Measurements from ENCODE around the gene CTDSPL2. TPM values are rescaled to one million over a fixed set of nuclear protein-coding genes. Genes with fewer than 3 reads are reported as not detected.
A peak's percentile ranks its signal among the peaks of the same experiment; 100 is the strongest.

Gene CTDSPL2
- total and polyA plus RNA-seq, 2 experiments from 2014 or later: 42.2 to 86.2 TPM

- ATAC-seq: peak; percentile 88
- no peak overlapping the region for H2AFZ ChIP-seq
- Mint-ChIP-seq H3K36me3 (ENCODE audit: low read depth) (peaks cover 20% of the 10 kb centered on the region; the same call in 2 of the 3 replicates), H3K4me1 (peaks cover 36% of the 10 kb centered on the region), H3K4me3 (peak overlapping the region; percentile 27), H3K27ac (peak overlapping the region; percentile 79), H3K9me3 (peaks cover 4% of the 10 kb centered on the region; the same call in 1 of the 3 replicates), H3K27me3 (ENCODE audit: insufficient read depth, low read depth, poor library complexity) (peaks cover 2% of the 10 kb centered on the region)
- TF ChIP-seq CTCF (conservative IDR thresholded peaks at IDR 0.05; ENCODE audit: low read depth in 2 of 2) (no peak), STAT1 (IDR thresholded peaks at IDR 0.05; ENCODE audit: unreplicated experiment) (no peak), ZNF114 (CRISPR knock-in tag; IDR thresholded peaks at IDR 0.05) (no peak), ZNF331 (CRISPR knock-in tag; IDR thresholded peaks at IDR 0.05; ENCODE audit: low read depth) (no peak), ZNF462 (CRISPR knock-in tag; IDR thresholded peaks at IDR 0.05) (no peak), JUNB (IDR thresholded peaks at IDR 0.05; ENCODE audit: unreplicated experiment) (no peak), CREB1 (CRISPR knock-in tag; IDR thresholded peaks at IDR 0.05; ENCODE audit: low read depth) (no peak), POLR2AphosphoS5 (IDR thresholded peaks at IDR 0.05; ENCODE audit: low read depth) (no peak), ETS1 (IDR thresholded peaks at IDR 0.05) (no peak), NANOG (IDR thresholded peaks at IDR 0.05; ENCODE audit: borderline replicate concordance) (no peak), REST (IDR thresholded peaks at IDR 0.05; ENCODE audit: unreplicated experiment) (no peak), EZH2phosphoT487 (IDR thresholded peaks at IDR 0.05; ENCODE audit: unreplicated experiment) (no peak), EZH2 (IDR thresholded peaks at IDR 0.05; ENCODE audit: low read depth, unreplicated experiment) (no peak)
- H3K4me1 ChIP-seq (ENCODE audit: insufficient read depth): peaks cover 43% of the 10 kb centered on the region
- peak; percentile 59 for DNase-seq (ENCODE audit: low spot score)
- no peaks in the 10 kb centered on the region; the same call in 1 of the 2 replicates for H3K36me3 ChIP-seq (ENCODE audit: insufficient read depth)
- H4K20me1 ChIP-seq (replicated peaks; ENCODE audit: insufficient read depth): peaks cover 56% of the 10 kb centered on the region
- H3K4me3 ChIP-seq: peak overlapping the region; percentile 29
- H3K9me2 ChIP-seq (ENCODE audit: insufficient read depth): no peaks in the 10 kb centered on the region
- H3K4me2 ChIP-seq: peak overlapping the region; percentile 36
- H3K79me2 ChIP-seq (replicated peaks; ENCODE audit: insufficient read depth): peaks cover 100% of the 10 kb centered on the region
- 0 out of 2 replicates have a peak, but pooled peaks cover 7% of the 10 kb centered on the region for H3F3A ChIP-seq (replicated peaks; ENCODE audit: low read depth)
- peak overlapping the region; percentile 80 for H3K27ac ChIP-seq (ENCODE audit: low read depth)
- no peaks in the 10 kb centered on the region for H3K27me3 ChIP-seq (ENCODE audit: insufficient read depth)
These were observed 13.7 kb downstream of the CTDSPL2 start for GRCh38 chr15:44441095-44441501.
